ENCODE data around the gene NRG3.

NRG3 gene

GRCh38 chr10:82922046-82922445, 1047.1 kb downstream of the NRG3 start:
- H3K27me3 ChIP-seq (replicated peaks; ENCODE audit: control insufficient read depth, insufficient read depth, low read length) = no peaks in the 10 kb centered on the region
- H3K36me3 ChIP-seq (ENCODE audit: control insufficient read depth, insufficient read depth, low read length) = no peaks in the 10 kb centered on the region
- no peak for TF ChIP-seq CTCF (IDR thresholded peaks at IDR 0.05; ENCODE audit: insufficient read depth, low read length, poor library complexity, severe bottlenecking)
- DNase-seq (ENCODE audit: extremely low read depth, insufficient read length) = no peak
- H3K4me3 ChIP-seq (replicated peaks; ENCODE audit: low read depth, low read length) = no peak overlapping the region

GRCh38 chr10:82922755-82923154, 1047.8 kb downstream of the NRG3 start:
- Histone ChIP-seq H3K27me3 (replicated peaks; ENCODE audit: control insufficient read depth, insufficient read depth, low read length) (no peaks in the 10 kb centered on the region), H3K36me3 (ENCODE audit: control insufficient read depth, insufficient read depth, low read length) (no peaks in the 10 kb centered on the region), H3K4me3 (replicated peaks; ENCODE audit: low read depth, low read length) (no peak overlapping the region)
- DNase-seq (ENCODE audit: extremely low read depth, insufficient read length) = no peak
- TF ChIP-seq CTCF (IDR thresholded peaks at IDR 0.05; ENCODE audit: insufficient read depth, low read length, poor library complexity, severe bottlenecking) = no peak

- H3K4me3 ChIP-seq (replicated peaks; ENCODE audit: low read depth, low read length) = no peak overlapping the region
- no peak for TF ChIP-seq CTCF (IDR thresholded peaks at IDR 0.05; ENCODE audit: insufficient read depth, low read length, poor library complexity, severe bottlenecking)
- no peaks in the 10 kb centered on the region for H3K27me3 ChIP-seq (replicated peaks; ENCODE audit: control insufficient read depth, insufficient read depth, low read length)
- DNase-seq (ENCODE audit: extremely low read depth, insufficient read length) = no peak
- no peaks in the 10 kb centered on the region for H3K36me3 ChIP-seq (ENCODE audit: control insufficient read depth, insufficient read depth, low read length)
Observed at GRCh38 chr10:82924711-82925110, 1049.7 kb downstream of the NRG3 start.

GRCh38 chr10:82925547-82925946, 1050.6 kb downstream of the NRG3 start:
- Histone ChIP-seq H3K36me3 (ENCODE audit: control insufficient read depth, insufficient read depth, low read length) (no peaks in the 10 kb centered on the region), H3K27me3 (replicated peaks; ENCODE audit: control insufficient read depth, insufficient read depth, low read length) (no peaks in the 10 kb centered on the region), H3K4me3 (replicated peaks; ENCODE audit: low read depth, low read length) (no peak overlapping the region)
- TF ChIP-seq CTCF (IDR thresholded peaks at IDR 0.05; ENCODE audit: insufficient read depth, low read length, poor library complexity, severe bottlenecking) = no peak
- DNase-seq (ENCODE audit: extremely low read depth, insufficient read length) = no peak

- TF ChIP-seq CTCF (IDR thresholded peaks at IDR 0.05; ENCODE audit: insufficient read depth, low read length, poor library complexity, severe bottlenecking) = no peak
- no peak overlapping the region for H3K4me3 ChIP-seq (replicated peaks; ENCODE audit: low read depth, low read length)
- DNase-seq (ENCODE audit: extremely low read depth, insufficient read length) = no peak
Observed at GRCh38 chr10:82932451-82932850, 1057.5 kb downstream of the NRG3 start.

GRCh38 chr10:82934429-82934828, 1059.4 kb downstream of the NRG3 start:
- Histone ChIP-seq H3K4me3 (replicated peaks; ENCODE audit: low read depth, low read length) (no peak overlapping the region), H3K36me3 (ENCODE audit: control insufficient read depth, insufficient read depth, low read length) (no peaks in the 10 kb centered on the region), H3K27me3 (replicated peaks; ENCODE audit: control insufficient read depth, insufficient read depth, low read length) (no peaks in the 10 kb centered on the region)
- peak; percentile 45 for TF ChIP-seq CTCF (IDR thresholded peaks at IDR 0.05; ENCODE audit: insufficient read depth, low read length, poor library complexity, severe bottlenecking)
- no peak for DNase-seq (ENCODE audit: extremely low read depth, insufficient read length)

More at GRCh38 chr10:82932451-82932850, 1057.5 kb downstream of the NRG3 start:
- H3K27me3 ChIP-seq (replicated peaks; ENCODE audit: control insufficient read depth, insufficient read depth, low read length) = no peaks in the 10 kb centered on the region
- H3K36me3 ChIP-seq (ENCODE audit: control insufficient read depth, insufficient read depth, low read length) = no peaks in the 10 kb centered on the region
